K562 (cell line): ENCODE measurements around the gene FBXW8. TPM values are rescaled to one million over a fixed set of nuclear protein-coding genes. Genes with fewer than 3 reads are reported as not detected.

Source experiments
- ATAC-seq: fragments of 200-7000 bp; cut with Tn5 transposase; 3 replicates; pipeline ENCODE4 v1.9.1; 2020; ENCODE audit warnings: moderate library complexity
- BruUV-seq: library from RNA; stranded (reverse); fragments of 400-500 nt; replicated peaks from 2 replicates; lab custom pipeline; 2021; lab: Mats Ljungman, UMichigan
- CTCF ChIA-PET: fragments of 300-600 bp; formaldehyde crosslinking; extraction: SDS; loops from one replicate; lab custom pipeline; 2021; ENCODE audit warnings: low intra/inter-chr PET ratio; lab: Yijun Ruan, JAX
- POLR2A ChIA-PET: fragments of 300-600, 350-650 bp; sonication (Branson Sonifier 250); formaldehyde crosslinking; extraction: SDS; loops from one replicate; lab custom pipeline; 2021; ENCODE audit warnings: antibody characterized with exemption, inconsistent platforms; lab: Yijun Ruan, JAX
- DNase-seq, 4 experiments: peaks; one replicate each; pipeline versions ENCODE4 v3.0.0 to v3.0.0-alpha.2; 2011 to 2018; ENCODE audit warnings: low spot score in 3 of 4, mixed read lengths in 3 of 4; ENCODE audit errors: extremely low read depth in 1 of 4
- FAIRE-seq: peaks from 2 replicates; lab custom pipeline; 2011; peaks lifted over from hg19 to GRCh38; lab: Jason Lieb, UNC
- H2AFZ ChIP-seq: 2 replicates; pipeline ENCODE4 v1.6.0; 2011; ENCODE audit warnings: low read depth, low read length, control low read depth, inconsistent platforms
- H3K27ac ChIP-seq: fragments of 200-600 bp; 3 replicates; pipeline ENCODE4 v1.8.0; 2011; ENCODE audit warnings: low read depth, mild to moderate bottlenecking, control low read depth, inconsistent platforms, low read length, moderate library complexity, mixed read lengths; ENCODE audit errors: extremely low read depth
- H3K27me3 ChIP-seq, 2 experiments: fragments of 300-600 bp in 1 of 2; 2 replicates in 1 of 2; 3 replicates in 1 of 2; pipeline versions ENCODE4 v1.6.0 to v1.8.0; 2011; ENCODE audit warnings: inconsistent platforms in 2 of 2, low read length in 2 of 2, mild to moderate bottlenecking in 1 of 2, mixed read lengths in 1 of 2, moderate library complexity in 1 of 2; ENCODE audit not compliant: control insufficient read depth in 2 of 2, insufficient read depth in 2 of 2
- H3K36me3 ChIP-seq: fragments of 300-600 bp; 3 replicates; pipeline ENCODE4 v1.8.0; 2011; ENCODE audit warnings: mild to moderate bottlenecking, low read length, inconsistent platforms; ENCODE audit not compliant: control insufficient read depth, insufficient read depth
- H3K4me1 ChIP-seq, 2 experiments: fragments of 200-600 bp in 1 of 2; replicated peaks in 1 of 2; 2 replicates in 1 of 2; 3 replicates in 1 of 2; pipeline versions ENCODE4 v1.5.1 to v1.8.0; 2011; ENCODE audit warnings: inconsistent platforms in 2 of 2, low read length in 2 of 2, mild to moderate bottlenecking in 1 of 2, mixed read lengths in 1 of 2, moderate library complexity in 1 of 2; ENCODE audit not compliant: control insufficient read depth in 2 of 2, insufficient read depth in 2 of 2
- H3K4me2 ChIP-seq: 2 replicates; pipeline ENCODE4 v1.6.1; 2011; ENCODE audit warnings: low read length, control low read depth, inconsistent platforms, mixed read lengths; ENCODE audit not compliant: insufficient read depth
- H3K4me3 ChIP-seq: fragments of 200-600 bp; sonication (generic), shearing (Covaris generic); 2 replicates; pipeline ENCODE4 v1.5.1; 2016; ENCODE audit warnings: control low read depth, inconsistent platforms
- H3K79me2 ChIP-seq: fragments of 200-600 bp; 3 replicates; pipeline ENCODE4 v1.8.0; 2011; ENCODE audit warnings: low read length, inconsistent platforms; ENCODE audit not compliant: control insufficient read depth, insufficient read depth
- H3K9ac ChIP-seq, 2 experiments: 2 replicates each; pipeline versions ENCODE4 v1.6.0 to v1.6.1; 2011; ENCODE audit warnings: low read depth in 2 of 2, low read length in 2 of 2, control low read depth in 1 of 2, inconsistent platforms in 1 of 2, mild to moderate bottlenecking in 1 of 2, mixed read lengths in 1 of 2; ENCODE audit not compliant: insufficient read depth in 1 of 2
- H3K9me1 ChIP-seq: one replicate; pipeline ENCODE4 v1.6.0; 2011; ENCODE audit warnings: inconsistent platforms, mild to moderate bottlenecking, low read length, moderate library complexity; ENCODE audit not compliant: control insufficient read depth, insufficient read depth
- H3K9me3 ChIP-seq: replicated peaks from 2 replicates; pipeline ENCODE4 v1.5.1; 2011; ENCODE audit warnings: low read depth, low read length, inconsistent platforms; ENCODE audit not compliant: control insufficient read depth, insufficient read depth
- H4K20me1 ChIP-seq: replicated peaks from 2 replicates; pipeline ENCODE4 v1.6.1; 2011; ENCODE audit warnings: low read length, inconsistent platforms, mixed read lengths; ENCODE audit not compliant: control insufficient read depth, insufficient read depth
- CHAMP1 ChIP-seq: fragments of 450-650 bp; IDR thresholded peaks from 2 replicates; pipeline ENCODE4 v1.6.1; 2016; ENCODE audit warnings: mild to moderate bottlenecking
- ZNF512 ChIP-seq: IDR thresholded peaks from 2 replicates; pipeline ENCODE4 v1.6.1; 2016; ENCODE audit warnings: missing genetic modification characterization, missing compliant biosample characterization
- WGBS: fragments of 100-300 bp; shearing (Covaris generic); methylation state at CpG from one replicate; pipeline ENCODE4 v1.1.6; 2016; ENCODE audit warnings: low coverage, mixed read lengths; ENCODE audit not compliant: insufficient coverage; ENCODE audit errors: missing lambda C conversion rate; 5-methylcytosine and 5-hydroxymethylcytosine counted together
- in situ Hi-C: fragments of 300-500 bp; cut with MboI; formaldehyde crosslinking; loops from 4 replicates; pipeline ENCODE4 v1.15.0; 2018; ENCODE audit warnings: inconsistent platforms, mixed read lengths
- intact Hi-C: fragments of 100-400 bp; cut with micrococcal nuclease; formaldehyde crosslinking; loops from 2 replicates; pipeline ENCODE4 v1.14.2; 2022
- polyA plus RNA-seq, 8 experiments: library from polyadenylated mRNA; depleted of rRNA in 4 of 8; stranded (reverse) in 5 of 8; unstranded in 3 of 8; fragments of >200 nt; fragmentation: Nextera tagmentation in 2 of 8; fragmentation: Illumina TruSeq in 1 of 8; extraction: Ambion mirVana in 2 of 8; extraction: Trizol in 1 of 8; gene quantifications; 2 replicates each; pipeline versions ENCODE4 v1.2.1 to v1.2.3, GENCODE V29; 2011 to 2014; ENCODE audit warnings: inconsistent platforms in 1 of 8, missing spikeins in 1 of 8
- total RNA-seq, 7 experiments: library from RNA; depleted of rRNA in 6 of 7; stranded (reverse); fragments of >200 nt in 6 of 7; fragmentation: Illumina TruSeq in 2 of 7; extraction: Trizol in 2 of 7; gene quantifications; 2 replicates each; pipeline versions ENCODE4 v1.2.1 to v1.2.3, GENCODE V29; 2011 to 2021; ENCODE audit warnings: low replicate concordance in 1 of 7

Gene FBXW8
- total and polyA plus RNA-seq, 9 of the 15 experiments (the other 6 are each of a cell fraction or from before 2014, with no cell fraction given) = 0.58 to 8.3 (median 4.4) TPM

GRCh38 chr12:117003883-117004404 lies 93.2 kb downstream of the FBXW8 start:
- ChIA-PET POLR2A (no interaction called here), CTCF (no interaction called here)
- Histone ChIP-seq H3K4me2 (no peak overlapping the region), H3K9me1 (no peaks in the 10 kb centered on the region), H2AFZ (no peak overlapping the region), H3K4me3 (no peak overlapping the region), H3K27ac (no peak overlapping the region), H3K27me3 (no peaks in the 10 kb centered on the region), H3K9me3 (no peaks in the 10 kb centered on the region), H3K4me1 (peaks cover 15% of the 10 kb centered on the region in 2 experiments), H4K20me1 (no peaks in the 10 kb centered on the region), H3K9ac (no peak overlapping the region), H3K79me2 (no peaks in the 10 kb centered on the region), H3K36me3 (peaks cover 8% of the 10 kb centered on the region; the same call in 1 of the 3 replicates)
- ATAC-seq = no peak
- 44% methylated on average over 8 of the region's 8 CpGs for WGBS
- FAIRE-seq = no peak
- no peak for DNase-seq
- intact Hi-C loops (no loop called here), in situ Hi-C loops (no loop called here)
- BruUV-seq = no TSS peak
- TF ChIP-seq ZNF512 (tag) = peak; percentile 56
- no peak for TF ChIP-seq CHAMP1
